Calu3 (cell line): ENCODE measurements around the gene ADAMTS7. TPM values are rescaled to one million over a fixed set of nuclear protein-coding genes. Genes with fewer than 3 reads are reported as not detected.
"Not testable (repeated sequence)": the region's sequence is repeated elsewhere in the genome, so short reads cannot be mapped to it uniquely, and the experiment has no call there.

Experiments
- BruUV-seq: library from RNA; stranded (reverse); fragments of 400-500 nt; replicated peaks from 2 replicates; lab custom pipeline; 2021; lab: Mats Ljungman, UMichigan
- CTCF ChIA-PET: fragments of 300-600 bp; sonication (Branson Sonifier 250); formaldehyde crosslinking; loops from one replicate; lab custom pipeline; 2022; ENCODE audit warnings: antibody characterized with exemption; lab: Charles Lee
- DNase-seq: peaks from one replicate; pipeline ENCODE4 v3.0.0; 2022
- H3K27ac Mint-ChIP-seq: one replicate; pipeline ENCODE4 v1.8.0; 2022; ENCODE audit warnings: mixed read lengths; ENCODE audit not compliant: unreplicated experiment
- H3K27me3 Mint-ChIP-seq: one replicate; pipeline ENCODE4 v1.8.0; 2022; ENCODE audit warnings: mixed read lengths; ENCODE audit not compliant: unreplicated experiment
- H3K36me3 Mint-ChIP-seq: one replicate; pipeline ENCODE4 v1.8.0; 2022; ENCODE audit warnings: mild to moderate bottlenecking, moderate library complexity, mixed read lengths; ENCODE audit not compliant: insufficient read depth, unreplicated experiment
- H3K4me1 Mint-ChIP-seq: one replicate; pipeline ENCODE4 v1.8.0; 2022; ENCODE audit warnings: mild to moderate bottlenecking, low read depth, mixed read lengths; ENCODE audit not compliant: unreplicated experiment
- H3K4me3 Mint-ChIP-seq: one replicate; pipeline ENCODE4 v1.8.0; 2022; ENCODE audit warnings: mild to moderate bottlenecking, low read depth, moderate library complexity, mixed read lengths; ENCODE audit not compliant: unreplicated experiment
- H3K9me3 Mint-ChIP-seq: one replicate; pipeline ENCODE4 v1.8.0; 2022; ENCODE audit warnings: low read depth, mixed read lengths; ENCODE audit not compliant: unreplicated experiment
- CTCF ChIP-seq: fragments of 200-600 bp; IDR thresholded peaks from one replicate; pipeline ENCODE4 v1.8.0; 2022; ENCODE audit warnings: antibody characterized with exemption; ENCODE audit not compliant: unreplicated experiment
- intact Hi-C: fragments of 100-400 bp; cut with micrococcal nuclease; formaldehyde crosslinking; loops from one replicate; pipeline ENCODE4 v1.10.0; 2022; ENCODE audit not compliant: unreplicated experiment
- total RNA-seq: library from RNA; stranded (reverse); gene quantifications from 2 replicates; pipeline ENCODE4 v1.2.3, GENCODE V29; 2022

The ADAMTS7 gene
- total RNA-seq, 1 experiment from 2014 or later = 1.4 TPM

GRCh38 chr15:78758486-78759200, 52.6 kb downstream of the ADAMTS7 start:
- H3K36me3 Mint-ChIP-seq, intact Hi-C loops, H3K9me3 Mint-ChIP-seq, BruUV-seq, CTCF ChIA-PET, DNase-seq, H3K27ac Mint-ChIP-seq, H3K4me3 Mint-ChIP-seq, H3K4me1 Mint-ChIP-seq: not testable (repeated sequence)
- H3K27me3 Mint-ChIP-seq = peaks cover 12% of the 10 kb centered on the region
- TF ChIP-seq CTCF = peak; percentile 7

DNA sequence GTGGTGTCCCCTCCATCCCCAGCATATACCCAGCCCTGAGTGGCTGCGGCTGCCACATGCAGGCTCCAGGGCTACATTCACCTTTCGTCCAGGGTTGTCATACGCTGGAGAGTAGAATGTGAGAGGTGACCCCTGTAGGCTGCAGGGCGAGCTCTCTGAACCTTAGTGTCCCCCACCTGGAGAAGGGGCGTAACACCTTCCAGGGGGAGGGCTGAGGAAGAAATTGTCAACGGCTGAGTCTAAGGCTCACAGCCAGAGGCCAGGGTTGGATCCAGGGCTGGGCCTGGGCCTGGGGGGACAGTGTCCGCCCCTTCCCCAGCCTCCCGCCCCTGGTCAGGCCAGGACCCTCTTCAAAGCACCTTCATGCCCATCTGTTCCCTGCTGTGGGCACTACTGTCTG, 53.2 kb downstream of the ADAMTS7 start:
- H3K36me3 Mint-ChIP-seq, H3K27ac Mint-ChIP-seq, H3K9me3 Mint-ChIP-seq, H3K4me3 Mint-ChIP-seq, DNase-seq, CTCF ChIA-PET, H3K4me1 Mint-ChIP-seq, intact Hi-C loops, BruUV-seq: not testable (repeated sequence)
- H3K27me3 Mint-ChIP-seq = peaks cover 15% of the 10 kb centered on the region

DNA sequence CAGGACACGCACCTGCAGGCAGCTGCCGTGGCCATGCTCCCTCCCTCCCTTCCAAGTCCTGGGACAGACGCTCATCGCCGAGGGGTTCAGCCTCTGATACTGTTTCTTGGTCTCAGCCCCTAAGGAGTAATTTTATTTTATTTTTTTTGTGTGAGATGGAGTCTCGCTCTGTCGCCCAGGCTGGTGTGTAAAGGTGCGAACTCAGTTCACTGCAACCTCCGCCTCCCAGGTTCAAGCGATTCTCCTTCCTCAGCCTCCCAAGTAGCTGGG, 53.7 kb downstream of the ADAMTS7 start:
- no peak for DNase-seq
- H3K27ac Mint-ChIP-seq = no peak overlapping the region
- CTCF ChIA-PET = no interaction called here
- no TSS peak for BruUV-seq
- H3K9me3 Mint-ChIP-seq = no peaks in the 10 kb centered on the region
- intact Hi-C loops = no loop called here
- no peak for TF ChIP-seq CTCF
- H3K27me3 Mint-ChIP-seq = peaks cover 15% of the 10 kb centered on the region
- H3K4me3 Mint-ChIP-seq = no peak overlapping the region
- H3K36me3 Mint-ChIP-seq = no peaks in the 10 kb centered on the region
- no peaks in the 10 kb centered on the region for H3K4me1 Mint-ChIP-seq

GRCh38 chr15:78756781-78757635, 54.3 kb downstream of the ADAMTS7 start:
- BruUV-seq, H3K4me3 Mint-ChIP-seq, H3K27ac Mint-ChIP-seq, CTCF ChIA-PET, DNase-seq, intact Hi-C loops, H3K9me3 Mint-ChIP-seq, H3K36me3 Mint-ChIP-seq, H3K4me1 Mint-ChIP-seq: not testable (repeated sequence)
- peaks cover 14% of the 10 kb centered on the region for H3K27me3 Mint-ChIP-seq

- CTCF ChIA-PET, H3K4me3 Mint-ChIP-seq, H3K4me1 Mint-ChIP-seq, H3K9me3 Mint-ChIP-seq, BruUV-seq, H3K36me3 Mint-ChIP-seq, intact Hi-C loops, H3K27ac Mint-ChIP-seq: not testable (repeated sequence)
- TF ChIP-seq CTCF = peak; percentile 24
- H3K27me3 Mint-ChIP-seq = peaks cover 17% of the 10 kb centered on the region
- peak; percentile 38 for DNase-seq
Observed at GRCh38 chr15:78755900-78756591, 55.2 kb downstream of the ADAMTS7 start.

- BruUV-seq, intact Hi-C loops, DNase-seq, H3K4me1 Mint-ChIP-seq, H3K27ac Mint-ChIP-seq, H3K9me3 Mint-ChIP-seq, H3K36me3 Mint-ChIP-seq, H3K4me3 Mint-ChIP-seq: not testable (repeated sequence)
- CTCF ChIA-PET = interaction anchor here (1.2 kb wide), 1 partner anchor 98 kb away, joined by 3 read pairs; no protein-coding TSS in a partner anchor
- H3K27me3 Mint-ChIP-seq = peaks cover 27% of the 10 kb centered on the region
Observed at GRCh38 chr15:78754637-78755280, 56.5 kb downstream of the ADAMTS7 start.
